Activated naive CD8-positive, alpha-beta T cell treated with anti-CD3 and anti-CD28 coated beads for 36 hours (primary cell): ENCODE measurements around the gene SPACA4. TPM values are rescaled to one million over a fixed set of nuclear protein-coding genes. Genes with fewer than 3 reads are reported as not detected.

ENCODE experiments used
- DNase-seq: peaks from one replicate; pipeline ENCODE4 v3.0.0; 2021
- H3K27ac Mint-ChIP-seq: one replicate; pipeline ENCODE4 v1.8.0; 2022; ENCODE audit warnings: mild to moderate bottlenecking, moderate library complexity, mixed read lengths
- H3K27me3 Mint-ChIP-seq: one replicate; pipeline ENCODE4 v1.8.0; 2022; ENCODE audit warnings: mild to moderate bottlenecking, mixed read lengths
- H3K36me3 Mint-ChIP-seq: one replicate; pipeline ENCODE4 v1.8.0; 2021; ENCODE audit warnings: mild to moderate bottlenecking, mixed read lengths
- H3K4me1 Mint-ChIP-seq: one replicate; pipeline ENCODE4 v1.8.0; 2021; ENCODE audit warnings: mixed read lengths
- H3K4me3 Mint-ChIP-seq: one replicate; pipeline ENCODE4 v1.8.0; 2022; ENCODE audit warnings: mild to moderate bottlenecking, moderate library complexity, mixed read lengths
- H3K9me3 Mint-ChIP-seq: one replicate; pipeline ENCODE4 v1.8.0; 2022; ENCODE audit warnings: mixed read lengths
- total RNA-seq, 2 experiments: library from RNA; stranded (reverse); gene quantifications; one replicate each; pipeline ENCODE4 v1.2.3, GENCODE V29; 2021

SPACA4 gene
- total RNA-seq, 2 experiments from 2014 or later, result not detected

DNA sequence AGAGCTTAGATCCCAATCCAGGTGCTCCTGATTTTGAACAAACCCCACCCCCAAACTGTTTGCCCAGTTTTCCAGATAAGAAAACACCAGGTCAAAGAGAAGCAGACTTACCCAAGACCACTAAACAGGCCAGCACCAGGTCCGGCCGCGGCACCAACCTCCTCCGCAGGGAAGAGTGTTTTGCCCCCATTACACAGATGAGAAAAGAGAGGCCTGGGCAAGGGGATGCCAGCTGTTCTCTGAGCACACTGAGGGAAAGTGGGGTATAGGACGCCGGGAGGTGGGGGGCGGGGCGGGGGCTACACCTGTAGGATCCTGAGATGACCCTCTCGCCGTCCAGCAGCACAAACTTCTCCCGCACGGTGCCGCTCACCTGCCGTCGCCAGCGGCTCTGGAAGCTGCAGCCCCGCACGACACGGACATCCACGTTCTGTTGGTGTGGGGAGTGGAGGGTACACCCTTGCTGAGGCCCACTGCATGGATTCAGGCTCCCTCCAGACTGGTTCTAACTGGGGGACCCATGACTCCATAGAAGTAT is 3.1 kb downstream of the SPACA4 start:
- no peak overlapping the region for H3K4me3 Mint-ChIP-seq

DNA sequence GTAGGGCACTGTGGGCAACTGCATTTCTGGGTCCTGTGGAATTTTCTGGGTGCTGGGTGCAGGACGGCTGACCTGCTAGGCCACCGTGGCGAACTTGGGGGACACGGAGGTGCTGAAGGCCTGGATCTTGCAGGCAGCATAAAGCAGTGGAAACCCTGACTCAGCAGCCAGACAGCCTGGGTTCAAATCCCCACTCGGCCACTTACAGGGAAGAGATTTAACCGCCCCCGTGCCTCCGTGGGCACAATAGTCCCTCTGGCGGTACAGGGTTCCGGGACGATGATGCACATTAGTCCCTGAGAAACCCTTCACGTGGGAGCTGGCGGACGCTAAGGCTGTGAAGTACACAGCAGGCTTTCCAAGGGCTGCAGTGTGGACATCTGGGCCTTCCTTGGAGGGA is 5.3 kb downstream of the SPACA4 start:
- peaks cover 23% of the 10 kb centered on the region for H3K36me3 Mint-ChIP-seq
- H3K27ac Mint-ChIP-seq, result peak overlapping the region; percentile 54
- peaks cover 10% of the 10 kb centered on the region for H3K4me1 Mint-ChIP-seq
- H3K9me3 Mint-ChIP-seq, result no peaks in the 10 kb centered on the region
- no peak overlapping the region for H3K4me3 Mint-ChIP-seq
- no peak for DNase-seq
- H3K27me3 Mint-ChIP-seq, result no peaks in the 10 kb centered on the region

More for the DNA sequence above, 3.1 kb downstream of the SPACA4 start:
- Mint-ChIP-seq H3K27me3 (no peaks in the 10 kb centered on the region), H3K36me3 (peaks cover 11% of the 10 kb centered on the region), H3K9me3 (no peaks in the 10 kb centered on the region), H3K27ac (no peak overlapping the region), H3K4me1 (peaks cover 5% of the 10 kb centered on the region)
- DNase-seq, result no peak

DNA sequence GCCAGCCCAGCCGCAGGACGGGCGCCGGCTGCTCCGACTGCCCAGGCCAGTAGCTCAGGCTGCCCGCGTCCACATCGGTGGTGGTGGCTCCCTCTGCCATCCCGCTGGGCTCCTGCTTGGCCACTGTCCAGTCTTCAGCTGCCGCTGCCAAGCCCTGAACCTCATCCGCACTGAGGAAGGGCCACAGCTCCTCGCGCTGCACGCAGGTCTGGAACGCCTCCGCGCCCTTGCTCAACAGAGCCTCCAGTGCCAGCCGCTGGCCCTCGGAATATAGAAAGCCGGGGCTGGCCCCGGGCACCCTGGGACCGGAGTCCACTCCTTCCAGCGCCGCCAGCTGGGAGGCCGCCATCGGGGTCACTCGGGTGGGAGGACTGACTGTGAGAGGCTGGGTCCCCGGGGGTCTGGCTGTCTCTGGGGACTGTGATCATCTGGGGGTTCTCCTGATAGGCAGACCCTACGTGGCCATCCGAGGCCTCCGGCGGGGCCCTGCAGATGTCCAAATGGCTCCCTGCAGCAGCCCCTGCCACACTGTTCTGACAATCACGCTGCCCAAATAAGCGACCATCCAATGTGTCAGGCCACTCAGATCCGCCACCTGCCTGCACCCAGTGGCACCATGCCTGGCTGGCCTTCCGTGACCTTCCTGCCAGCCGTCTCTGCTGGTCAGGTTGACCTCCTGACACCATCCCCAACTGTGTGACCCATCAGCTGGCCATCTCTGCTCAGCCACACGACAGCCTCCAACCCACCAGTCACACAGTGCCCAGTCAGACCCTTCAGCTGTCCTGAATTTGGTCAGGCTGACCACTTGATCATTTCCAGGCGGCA is 6.7 kb downstream of the SPACA4 start:
- no peaks in the 10 kb centered on the region for H3K27me3 Mint-ChIP-seq
- H3K4me1 Mint-ChIP-seq, result peaks cover 15% of the 10 kb centered on the region
- H3K27ac Mint-ChIP-seq, result peak overlapping the region; percentile 50
- DNase-seq, result no peak
- H3K4me3 Mint-ChIP-seq, result peak overlapping the region; percentile 6
- H3K9me3 Mint-ChIP-seq, result no peaks in the 10 kb centered on the region
- H3K36me3 Mint-ChIP-seq, result peaks cover 37% of the 10 kb centered on the region

DNA sequence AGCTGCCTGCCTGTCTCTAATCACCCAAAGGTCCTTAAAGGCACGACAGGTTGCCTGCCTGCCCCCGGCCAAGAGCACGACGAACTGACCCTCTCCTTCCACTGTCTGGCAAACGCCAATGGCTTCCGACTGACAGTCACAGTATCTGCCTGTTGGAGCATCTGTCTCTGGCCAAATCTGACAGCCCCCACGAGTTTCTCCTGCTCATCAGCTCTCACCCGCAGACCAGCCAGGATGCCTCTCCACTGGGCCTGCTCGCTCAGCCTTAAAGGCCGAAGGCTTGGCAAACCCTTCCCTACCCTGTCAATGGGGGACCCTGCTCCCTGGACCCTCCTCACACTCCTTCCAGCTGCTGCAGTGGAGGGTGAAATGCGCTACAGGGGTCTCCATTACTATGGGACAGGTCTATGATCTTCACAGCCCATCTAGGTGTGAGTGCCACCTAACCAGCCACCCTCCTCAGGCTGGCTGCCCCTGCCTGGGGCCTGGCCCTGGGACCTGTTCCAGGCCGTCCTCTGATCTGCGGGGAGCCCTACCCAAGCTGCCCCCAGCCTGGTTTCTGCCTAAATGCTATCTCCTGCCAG is 7.4 kb downstream of the SPACA4 start:
- no peak for DNase-seq
- Mint-ChIP-seq H3K27ac (peak overlapping the region; percentile 60), H3K4me3 (peak overlapping the region; percentile 34)

DNA sequence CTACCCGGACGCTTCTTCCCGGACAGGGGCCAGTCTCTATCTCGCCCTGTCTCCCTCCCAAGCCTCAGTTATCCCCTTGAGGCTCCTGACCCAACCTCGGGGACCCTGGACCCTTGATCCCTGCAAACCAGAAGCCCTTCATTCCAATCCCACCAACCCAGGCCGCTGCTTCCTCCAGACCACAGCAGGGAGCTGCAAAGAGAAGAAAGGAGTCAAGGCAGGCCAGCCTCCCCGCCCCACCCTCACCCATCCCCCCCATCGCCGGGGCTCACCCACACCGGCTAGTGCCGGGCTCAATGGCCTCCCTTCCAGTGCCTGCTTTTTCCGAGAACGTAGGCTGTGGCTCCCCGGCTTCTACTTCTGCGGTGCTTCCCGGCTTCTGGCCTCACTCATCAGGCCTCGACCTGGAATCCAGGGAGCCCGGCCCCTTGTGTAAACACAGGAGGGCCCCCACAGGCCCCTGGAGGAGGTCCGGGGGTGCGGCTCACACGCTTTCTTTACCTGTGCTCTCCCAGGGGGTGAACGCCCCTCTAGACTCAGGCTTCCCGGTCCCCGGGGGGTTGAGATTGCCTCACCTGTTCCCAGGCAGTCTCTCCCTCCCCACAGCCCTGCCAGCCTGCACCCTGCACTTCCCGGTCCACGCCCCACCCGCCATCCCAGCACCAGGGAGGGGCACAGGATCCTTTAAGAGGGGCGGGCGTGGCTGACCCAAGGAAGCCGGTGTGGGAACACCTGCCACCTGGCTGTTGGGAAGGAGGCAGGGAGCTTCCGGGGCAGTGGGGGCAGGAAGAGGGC is 8.1 kb downstream of the SPACA4 start, which contains the start of gene FAM83E:
Gene FAM83E (minus strand): TSS at position 641 of the 795 bp plus-strand sequence. CDS start 1,704 bp downstream, outside the sequence.
- H3K27me3 Mint-ChIP-seq, result no peaks in the 10 kb centered on the region
- H3K27ac Mint-ChIP-seq, result peak within 1 kb of the TSS; percentile 60
- H3K4me1 Mint-ChIP-seq, result peaks cover 18% of the 10 kb centered on the region
- H3K9me3 Mint-ChIP-seq, result no peaks in the 10 kb centered on the region
- no peak for DNase-seq
- peak within 1 kb of the TSS; percentile 37 for H3K4me3 Mint-ChIP-seq
- H3K36me3 Mint-ChIP-seq, result peaks cover 45% of the 10 kb centered on the region

More for the DNA sequence above, 7.4 kb downstream of the SPACA4 start:
- Mint-ChIP-seq H3K9me3 (no peaks in the 10 kb centered on the region), H3K4me1 (peaks cover 15% of the 10 kb centered on the region), H3K36me3 (peaks cover 42% of the 10 kb centered on the region), H3K27me3 (no peaks in the 10 kb centered on the region)

DNA sequence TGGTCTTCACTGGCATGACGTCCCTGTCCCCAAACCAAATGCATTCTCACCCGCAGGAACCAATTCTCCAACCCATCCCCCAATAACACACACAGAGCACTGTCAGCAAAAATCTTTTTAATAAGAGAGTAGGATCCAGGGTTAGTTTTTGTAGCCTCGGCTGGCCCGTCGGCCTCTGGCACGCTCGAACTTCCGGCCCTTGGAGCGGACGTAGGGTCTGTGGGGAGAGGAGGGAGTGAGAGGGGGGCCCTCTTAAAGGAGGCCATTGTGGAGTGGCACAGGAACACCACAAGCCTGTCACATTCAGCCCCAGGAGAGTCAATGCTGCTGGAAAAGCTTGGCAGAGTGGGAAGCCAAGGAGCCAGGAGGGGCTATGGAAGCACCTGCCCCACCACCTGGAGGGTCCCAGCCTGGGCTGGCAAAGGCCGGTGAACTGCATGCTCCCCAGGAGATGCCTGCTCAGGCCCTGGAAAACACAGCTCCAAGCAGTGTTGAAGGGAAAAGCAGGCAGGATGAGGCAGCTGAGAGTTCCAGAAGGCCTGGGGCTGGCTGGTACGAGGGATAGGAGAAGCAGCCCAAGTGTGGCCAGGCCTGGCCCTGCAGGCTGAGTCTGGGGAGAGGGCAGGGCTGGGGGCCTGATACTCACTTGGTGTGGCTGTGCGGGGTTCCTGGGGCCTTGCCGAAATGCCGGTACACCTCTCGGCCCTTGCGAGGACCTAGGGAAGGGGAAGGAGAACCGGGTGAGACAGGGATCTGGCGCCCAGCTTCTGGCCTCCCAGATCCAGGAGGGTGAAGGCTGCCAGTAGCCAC is 8.9 kb downstream of the SPACA4 start:
- Mint-ChIP-seq H3K36me3 (peaks cover 50% of the 10 kb centered on the region), H3K9me3 (no peaks in the 10 kb centered on the region), H3K4me3 (peak overlapping the region; percentile 37), H3K27me3 (no peaks in the 10 kb centered on the region), H3K4me1 (peaks cover 25% of the 10 kb centered on the region), H3K27ac (peak overlapping the region; percentile 32)
- no peak for DNase-seq

DNA sequence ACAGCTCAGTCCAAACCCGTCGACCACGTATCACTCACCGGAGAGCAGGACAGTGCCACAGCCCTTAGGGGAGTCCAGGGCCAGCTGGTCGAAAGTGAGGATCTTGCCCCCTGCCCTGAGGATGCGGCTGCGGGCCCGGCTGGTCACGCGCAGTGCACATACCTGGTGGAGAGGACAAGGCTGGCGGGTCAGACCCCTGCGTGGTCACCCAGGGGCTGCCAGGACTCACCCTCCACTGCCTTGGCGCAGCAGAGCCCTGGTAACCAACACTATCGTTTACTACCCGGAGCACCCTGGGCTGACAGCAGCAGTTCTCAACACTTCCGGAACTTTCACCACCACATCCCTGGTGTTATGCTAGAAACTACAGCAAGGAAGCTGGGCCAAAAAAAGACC is 9.5 kb downstream of the SPACA4 start:
- Mint-ChIP-seq H3K4me3 (peak overlapping the region; percentile 97), H3K4me1 (peaks cover 25% of the 10 kb centered on the region), H3K36me3 (peaks cover 50% of the 10 kb centered on the region), H3K27me3 (no peaks in the 10 kb centered on the region), H3K27ac (peak overlapping the region; percentile 99), H3K9me3 (no peaks in the 10 kb centered on the region)
- no peak for DNase-seq

DNA sequence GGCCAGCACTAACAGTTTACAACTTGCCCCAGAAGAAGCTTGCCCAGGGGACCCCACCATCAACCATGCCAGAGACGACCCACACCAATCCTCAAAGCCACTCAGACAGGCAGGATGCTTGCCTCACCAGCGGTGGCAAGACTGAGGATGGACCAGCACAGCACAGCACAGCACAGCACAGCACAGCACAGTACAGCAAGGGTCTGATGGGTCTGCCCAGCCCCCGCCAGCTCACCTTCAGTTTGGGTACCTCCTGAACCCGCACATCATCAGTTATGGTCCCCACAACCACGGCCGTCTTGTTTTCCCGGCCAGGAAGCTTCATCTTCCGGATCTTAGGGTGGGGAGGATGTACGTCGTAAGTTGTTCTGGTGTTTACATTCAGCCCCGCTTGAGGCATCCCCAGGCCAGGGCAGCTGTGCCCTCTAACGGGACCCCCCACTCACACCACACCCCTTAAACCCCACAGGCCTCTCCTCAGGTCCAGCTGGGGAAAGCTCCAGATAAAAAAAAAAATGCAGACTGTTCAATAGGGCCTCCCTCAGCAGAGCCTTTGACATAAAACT is 10.0 kb downstream of the SPACA4 start:
- H3K27me3 Mint-ChIP-seq, result no peaks in the 10 kb centered on the region
- no peaks in the 10 kb centered on the region for H3K9me3 Mint-ChIP-seq
- peaks cover 28% of the 10 kb centered on the region for H3K4me1 Mint-ChIP-seq
- H3K4me3 Mint-ChIP-seq, result peak overlapping the region; percentile 97
- H3K27ac Mint-ChIP-seq, result peak overlapping the region; percentile 99
- no peak for DNase-seq
- H3K36me3 Mint-ChIP-seq, result peaks cover 53% of the 10 kb centered on the region

DNA sequence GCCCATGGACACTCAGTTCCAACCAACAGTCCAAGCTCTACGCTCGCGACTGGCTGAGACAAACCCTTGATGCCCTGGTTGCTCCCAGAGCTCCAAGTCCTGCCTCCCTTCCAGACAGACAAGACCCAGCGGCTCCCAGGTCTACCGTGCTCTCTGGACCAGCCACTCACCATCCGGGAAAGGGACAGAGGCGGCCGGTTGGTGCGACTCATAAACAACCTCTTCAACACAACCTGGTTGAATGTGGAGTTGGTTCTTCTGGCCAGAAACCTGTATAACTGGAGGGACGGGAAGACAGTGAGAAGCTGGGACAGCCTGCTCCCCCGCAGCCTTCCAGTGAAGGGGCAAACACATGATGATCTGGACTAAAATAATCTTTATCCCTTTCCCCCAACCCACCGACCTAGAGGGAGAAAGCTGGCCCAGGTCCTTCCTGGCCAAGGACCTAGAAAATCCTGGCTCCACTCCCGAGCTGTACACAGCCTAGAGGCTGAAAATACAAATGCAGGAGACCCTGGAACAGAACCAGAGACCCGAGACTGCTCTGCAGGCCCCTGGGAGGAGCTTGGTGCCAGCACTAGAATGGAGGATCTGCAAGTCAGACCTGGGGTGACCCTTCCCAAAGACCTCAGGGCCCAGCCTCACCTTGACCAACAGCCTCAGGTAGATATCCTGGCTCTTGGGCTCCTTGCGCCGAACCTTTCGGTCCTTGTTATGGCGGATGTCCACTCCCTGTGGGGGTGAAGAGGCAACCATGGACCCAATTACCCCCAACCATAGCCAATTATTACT is 10.8 kb downstream of the SPACA4 start:
- Mint-ChIP-seq H3K27me3 (no peaks in the 10 kb centered on the region), H3K4me1 (peaks cover 32% of the 10 kb centered on the region), H3K9me3 (no peaks in the 10 kb centered on the region), H3K27ac (peak overlapping the region; percentile 99), H3K4me3 (peak overlapping the region; percentile 97), H3K36me3 (peaks cover 56% of the 10 kb centered on the region)
- no peak for DNase-seq

DNA sequence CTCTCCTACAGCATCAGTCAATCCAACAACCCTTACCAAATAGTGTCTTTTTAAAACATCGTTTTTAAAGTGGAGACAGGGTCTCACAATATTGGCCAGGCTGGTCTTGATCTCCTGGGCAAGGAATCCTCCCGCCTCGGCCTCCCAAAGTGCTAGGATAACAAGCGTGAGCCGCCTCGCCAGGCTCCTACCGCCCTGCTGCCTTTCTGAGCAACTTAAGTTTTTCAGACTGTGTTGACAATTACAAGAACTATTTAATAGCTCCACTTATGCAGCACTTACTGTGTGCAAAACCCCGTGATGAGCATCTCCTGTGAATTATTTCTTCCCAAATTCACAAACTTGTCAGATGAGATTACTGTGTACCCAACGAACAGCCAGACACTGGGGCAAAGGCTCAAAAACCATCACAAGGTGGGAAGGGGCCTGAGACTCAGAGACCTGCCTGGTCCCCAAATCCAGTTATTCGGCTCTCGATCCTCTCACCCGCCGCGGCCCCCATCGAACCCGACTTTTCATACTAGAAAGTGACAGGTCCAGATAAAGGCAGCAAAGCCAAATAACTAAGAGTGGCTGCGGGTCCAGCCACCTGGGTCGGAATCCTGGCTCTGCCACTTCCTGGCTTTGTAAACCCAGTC is 11.9 kb downstream of the SPACA4 start:
- Mint-ChIP-seq H3K4me3 (peak overlapping the region; percentile 97), H3K27me3 (no peaks in the 10 kb centered on the region), H3K36me3 (peaks cover 57% of the 10 kb centered on the region), H3K27ac (peak overlapping the region; percentile 99), H3K9me3 (no peaks in the 10 kb centered on the region), H3K4me1 (peaks cover 36% of the 10 kb centered on the region)
- DNase-seq, result no peak

DNA sequence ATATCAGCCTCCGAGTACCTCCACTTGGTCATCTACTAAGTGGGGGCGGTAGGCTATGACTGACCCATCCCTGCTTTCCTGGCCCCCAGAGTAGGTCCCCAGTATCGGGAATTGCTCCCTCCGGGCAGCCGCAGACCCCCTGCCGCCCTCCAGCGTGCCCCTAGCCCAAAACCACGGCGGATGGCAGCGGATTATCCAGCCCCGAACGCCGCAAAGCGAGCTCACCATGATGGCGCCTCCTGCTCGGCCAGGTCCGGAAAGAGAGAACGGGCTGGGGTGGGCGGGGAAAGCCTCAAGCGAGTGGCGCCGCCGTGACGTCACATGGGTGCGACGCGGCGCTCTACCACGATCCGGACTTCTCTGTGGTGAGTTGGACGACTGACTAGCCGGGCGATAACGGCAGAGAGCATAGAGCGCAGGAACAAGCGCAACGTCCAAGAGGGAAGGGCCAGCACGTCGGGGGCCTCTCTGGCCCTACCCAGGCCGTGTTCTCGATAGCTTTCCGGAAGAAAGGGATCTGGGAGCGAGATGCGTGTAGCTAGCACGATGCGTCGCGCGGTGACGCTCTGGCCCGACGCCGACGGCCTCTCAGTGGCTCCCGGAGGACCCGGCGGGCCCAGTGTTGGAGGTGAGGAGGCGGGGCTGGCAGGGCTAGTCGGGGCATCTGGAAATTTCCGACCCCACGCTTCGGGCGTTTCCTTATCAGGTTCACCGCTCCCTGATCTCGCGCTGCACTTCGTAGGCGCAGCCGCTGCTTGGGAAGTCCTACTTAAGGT is 12.6 kb downstream of the SPACA4 start, which contains the start of the genes RPL18 and SPHK2:
Gene RPL18 (minus strand): TSS at position 263 of the 776 bp plus-strand sequence. CDS start 35 bp downstream, at position 228.
Gene SPHK2 (plus strand): TSS at position 591 of the 776 bp plus-strand sequence. CDS start 1,009 bp downstream, outside the sequence.
- no peaks in the 10 kb centered on the region for H3K27me3 Mint-ChIP-seq
- no peaks in the 10 kb centered on the region for H3K9me3 Mint-ChIP-seq
- peak within 1 kb of the TSS; percentile 97 for H3K4me3 Mint-ChIP-seq
- H3K36me3 Mint-ChIP-seq, result peaks cover 56% of the 10 kb centered on the region
- H3K4me1 Mint-ChIP-seq, result peaks cover 37% of the 10 kb centered on the region
- H3K27ac Mint-ChIP-seq, result peak within 1 kb of the TSS; percentile 99
- DNase-seq, result peak; percentile 97
